Measurements from ENCODE around the gene S100A5.
A peak's percentile ranks its signal among the peaks of the same experiment; 100 is the strongest.
"Not testable (repeated sequence)": the region's sequence is repeated elsewhere in the genome, so short reads cannot be mapped to it uniquely, and the experiment has no call there.

S100A5 gene

GRCh38 chr1:153575081-153575491, 34.4 kb upstream of the S100A5 start:
- H3K36me3 ChIP-seq (replicated peaks); H3K27me3 ChIP-seq (ENCODE audit: low read depth); H3K4me3 ChIP-seq; H3K9me3 ChIP-seq; DNase-seq (ENCODE audit: low spot score in 2 of 2); in situ Hi-C loops (cut with MboI; ENCODE audit: low sequenced_read_pairs): not testable (repeated sequence)
- peaks cover 14% of the 10 kb centered on the region for H3K4me1 ChIP-seq

DNA sequence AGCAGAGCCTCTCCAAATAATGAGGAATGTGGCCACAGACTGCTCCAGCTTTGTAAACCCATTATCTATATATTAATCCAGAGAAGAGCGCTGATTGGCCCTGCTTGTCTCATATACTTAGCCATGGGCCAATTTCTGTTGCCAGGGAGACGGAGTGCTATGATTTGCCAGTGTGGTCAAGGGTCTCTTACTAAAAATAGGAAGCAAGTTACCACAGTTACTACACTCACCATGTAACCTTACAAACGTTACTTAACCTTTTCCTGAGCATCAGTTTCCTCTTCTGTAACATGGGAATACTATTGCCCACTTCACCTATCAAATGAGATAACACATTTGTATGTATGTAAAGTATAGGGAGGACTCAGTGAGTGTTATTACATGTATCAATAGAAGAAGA, 32.6 kb upstream of the S100A5 start:
- no peaks in the 10 kb centered on the region for H3K36me3 ChIP-seq (replicated peaks)
- H3K27me3 ChIP-seq (ENCODE audit: low read depth): no peaks in the 10 kb centered on the region
- no peaks in the 10 kb centered on the region; the same call in 1 of the 2 replicates for H3K9me3 ChIP-seq
- in situ Hi-C loops (cut with MboI; ENCODE audit: low sequenced_read_pairs): no loop called here
- peaks cover 13% of the 10 kb centered on the region for H3K4me1 ChIP-seq
- no peak for DNase-seq (ENCODE audit: low spot score in 2 of 2)
- H3K4me3 ChIP-seq: no peak overlapping the region

GRCh38 chr1:153572569-153573015, 31.9 kb upstream of the S100A5 start:
- H3K36me3 ChIP-seq (replicated peaks): no peaks in the 10 kb centered on the region
- peaks cover 8% of the 10 kb centered on the region for H3K4me1 ChIP-seq
- no peaks in the 10 kb centered on the region for H3K27me3 ChIP-seq (ENCODE audit: low read depth)
- in situ Hi-C loops (cut with MboI; ENCODE audit: low sequenced_read_pairs): no loop called here
- no peak overlapping the region for H3K4me3 ChIP-seq
- no peaks in the 10 kb centered on the region for H3K9me3 ChIP-seq
- DNase-seq (ENCODE audit: low spot score in 2 of 2): peak in 1 of 2 experiments; percentile 55

DNA sequence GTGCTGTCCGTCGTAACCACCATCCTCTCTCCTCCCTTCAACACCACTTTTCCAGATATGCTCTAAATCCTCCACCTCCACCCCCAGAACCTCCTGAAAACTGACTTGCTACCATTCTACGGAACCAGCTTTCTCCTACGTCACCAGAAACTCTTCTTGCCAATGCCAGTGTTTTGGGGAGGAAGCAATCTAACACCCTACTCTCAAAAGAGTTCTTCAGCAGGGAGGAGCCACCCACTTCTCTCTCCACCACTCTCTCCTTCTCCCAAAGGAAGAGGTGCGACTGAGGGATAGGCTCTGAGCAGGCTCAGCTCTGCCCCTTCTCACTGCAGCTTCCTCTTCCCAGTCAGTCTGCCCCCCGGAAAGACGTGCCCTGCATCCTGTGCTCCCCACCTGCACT, 31.0 kb upstream of the S100A5 start:
- no peak overlapping the region for H3K4me3 ChIP-seq
- H3K27me3 ChIP-seq (ENCODE audit: low read depth): no peaks in the 10 kb centered on the region
- H3K4me1 ChIP-seq: peaks cover 11% of the 10 kb centered on the region
- in situ Hi-C loops (cut with MboI; ENCODE audit: low sequenced_read_pairs): no loop called here
- DNase-seq (ENCODE audit: low spot score in 2 of 2): no peak
- no peaks in the 10 kb centered on the region for H3K36me3 ChIP-seq (replicated peaks)
- H3K9me3 ChIP-seq: no peaks in the 10 kb centered on the region

GRCh38 chr1:153570874-153571273, 30.1 kb upstream of the S100A5 start:
- Histone ChIP-seq H3K36me3 (replicated peaks) (no peaks in the 10 kb centered on the region), H3K4me3 (no peak overlapping the region), H3K4me1 (peaks cover 12% of the 10 kb centered on the region), H3K9me3 (no peaks in the 10 kb centered on the region), H3K27me3 (ENCODE audit: low read depth) (no peaks in the 10 kb centered on the region)
- in situ Hi-C loops (cut with MboI; ENCODE audit: low sequenced_read_pairs): no loop called here
- DNase-seq (ENCODE audit: low spot score in 2 of 2): no peak

DNA sequence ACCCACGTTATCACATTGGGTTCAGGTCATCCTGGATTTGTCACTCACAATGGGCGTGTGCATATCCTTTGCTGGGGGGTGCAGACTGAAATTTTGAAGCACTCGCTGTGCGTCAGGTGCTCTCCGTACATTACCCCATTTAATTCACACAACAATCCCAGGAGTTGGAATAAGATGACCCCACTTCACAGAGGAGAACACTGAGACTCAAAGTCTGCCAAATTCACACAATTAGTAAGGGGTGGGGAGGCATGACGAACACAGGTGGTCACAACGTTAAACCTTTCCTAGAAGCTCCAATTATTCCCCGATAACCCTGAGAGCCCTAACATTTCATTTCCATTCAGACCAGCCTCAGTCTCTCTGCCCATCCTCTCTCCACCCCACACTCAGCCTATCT, 28.7 kb upstream of the S100A5 start:
- Histone ChIP-seq H3K4me3 (no peak overlapping the region), H3K9me3 (no peaks in the 10 kb centered on the region), H3K27me3 (ENCODE audit: low read depth) (no peaks in the 10 kb centered on the region), H3K4me1 (peaks cover 12% of the 10 kb centered on the region), H3K36me3 (replicated peaks) (no peaks in the 10 kb centered on the region)
- in situ Hi-C loops (cut with MboI; ENCODE audit: low sequenced_read_pairs): loop anchor here (10.0 kb wide), 2 partner anchors 55 to 215 kb away; partner anchors contain the start of gene S100A9
- no peak for DNase-seq (ENCODE audit: low spot score in 2 of 2)

GRCh38 chr1:153568367-153569099, 27.8 kb upstream of the S100A5 start:
- peak; percentile 83 to 93 for DNase-seq (ENCODE audit: low spot score in 2 of 2)
- in situ Hi-C loops (cut with MboI; ENCODE audit: low sequenced_read_pairs): loop anchor here (10.0 kb wide), 2 partner anchors 54 to 214 kb away; partner anchors contain the start of gene S100A9
- Histone ChIP-seq H3K9me3 (no peaks in the 10 kb centered on the region), H3K36me3 (replicated peaks) (no peaks in the 10 kb centered on the region), H3K4me3 (no peak overlapping the region), H3K27me3 (ENCODE audit: low read depth) (no peaks in the 10 kb centered on the region), H3K4me1 (peaks cover 12% of the 10 kb centered on the region)

- H3K4me3 ChIP-seq: no peak overlapping the region
- no peaks in the 10 kb centered on the region for H3K27me3 ChIP-seq (ENCODE audit: low read depth)
- H3K9me3 ChIP-seq: no peaks in the 10 kb centered on the region
- no peaks in the 10 kb centered on the region for H3K36me3 ChIP-seq (replicated peaks)
- in situ Hi-C loops (cut with MboI; ENCODE audit: low sequenced_read_pairs): loop anchor here (10.0 kb wide), 2 partner anchors 53 to 213 kb away; partner anchors contain the start of gene S100A9
- peaks cover 12% of the 10 kb centered on the region for H3K4me1 ChIP-seq
- no peak for DNase-seq (ENCODE audit: low spot score in 2 of 2)
These were observed 27.1 kb upstream of the S100A5 start for GRCh38 chr1:153567621-153568366.

GRCh38 chr1:153566414-153567371, 26.0 kb upstream of the S100A5 start:
- Histone ChIP-seq H3K27me3 (ENCODE audit: low read depth) (no peaks in the 10 kb centered on the region), H3K9me3 (no peaks in the 10 kb centered on the region), H3K36me3 (replicated peaks) (no peaks in the 10 kb centered on the region), H3K4me1 (peaks cover 12% of the 10 kb centered on the region), H3K4me3 (no peak overlapping the region)
- DNase-seq (ENCODE audit: low spot score in 2 of 2): peak in 1 of 2 experiments; percentile 76
- in situ Hi-C loops (cut with MboI; ENCODE audit: low sequenced_read_pairs): loop anchor here (10.0 kb wide), 2 partner anchors 52 to 212 kb away; partner anchors contain the start of gene S100A9

DNA sequence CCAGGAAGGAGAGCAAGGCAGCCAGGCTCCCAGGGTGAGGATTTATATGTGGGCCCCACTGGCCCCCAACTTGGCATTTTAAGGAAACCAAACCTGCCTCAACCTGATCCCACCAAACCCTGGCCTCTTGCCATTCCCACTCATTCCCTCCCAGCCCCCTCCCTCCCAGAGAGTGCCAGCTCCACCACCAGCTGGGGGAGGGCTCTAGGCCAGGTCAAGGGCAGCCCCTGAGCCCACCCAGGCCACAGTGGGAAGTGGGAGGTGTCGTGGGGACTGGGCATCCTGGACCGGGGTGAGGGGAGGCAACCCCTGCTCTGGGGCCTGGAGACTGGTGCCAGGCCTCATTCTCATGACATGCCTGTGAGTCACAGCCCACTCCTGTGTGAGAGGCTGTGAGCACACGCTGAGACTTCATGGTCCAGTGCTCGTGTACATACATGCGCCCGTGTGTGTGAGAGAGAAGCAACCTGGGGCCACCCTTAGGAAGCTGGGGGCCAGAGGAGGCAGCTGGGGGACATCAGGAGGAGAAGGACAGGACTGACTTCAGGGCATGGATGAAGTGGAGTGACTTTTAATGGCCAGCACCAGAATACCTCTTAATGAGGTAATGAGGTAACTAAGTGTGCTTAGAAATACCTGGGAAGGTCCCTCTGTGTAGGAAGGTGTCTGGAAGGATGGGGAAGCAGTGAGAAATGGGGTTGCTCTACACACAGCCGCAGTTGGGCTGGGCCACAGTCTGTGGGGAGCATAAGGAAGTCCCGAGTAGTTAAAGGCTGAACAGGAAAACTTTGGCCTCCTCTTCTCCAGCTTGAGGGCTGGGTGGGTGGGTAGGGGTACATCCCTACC, 25.0 kb upstream of the S100A5 start, which contains the start of gene S100A2:
Gene S100A2 (minus strand): TSS at position 316 of the 846 bp plus-strand sequence. CDS start 1,967 bp downstream, outside the sequence.
- H3K36me3 ChIP-seq (replicated peaks): no peaks in the 10 kb centered on the region
- no peaks in the 10 kb centered on the region for H3K9me3 ChIP-seq
- no peak for DNase-seq (ENCODE audit: low spot score in 2 of 2)
- H3K4me1 ChIP-seq: peaks cover 12% of the 10 kb centered on the region
- H3K27me3 ChIP-seq (ENCODE audit: low read depth): no peaks in the 10 kb centered on the region
- H3K4me3 ChIP-seq: no peak within 1 kb of the TSS
- in situ Hi-C loops (cut with MboI; ENCODE audit: low sequenced_read_pairs): loop anchor here (10.0 kb wide), 2 partner anchors 51 to 211 kb away; partner anchors contain the start of gene S100A9

DNA sequence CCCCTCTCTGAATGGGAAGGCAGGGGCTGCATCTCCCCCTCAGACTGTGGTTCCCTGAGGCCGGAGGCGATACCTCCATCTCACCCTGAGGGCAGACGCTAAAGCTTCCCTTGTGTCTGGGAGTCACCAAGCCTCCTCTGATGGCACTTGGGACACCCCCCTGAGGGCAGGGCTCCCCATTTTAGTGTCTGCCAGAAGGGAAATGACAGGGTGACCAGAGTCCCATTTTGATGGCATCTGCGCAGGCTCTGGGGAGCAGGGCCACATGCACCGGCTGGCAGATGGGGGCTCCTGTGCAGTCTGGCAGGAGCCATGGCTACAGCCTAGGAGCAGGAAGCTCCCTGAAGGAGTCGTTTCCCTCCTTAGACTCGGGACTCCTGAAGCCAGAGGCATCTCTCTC, 23.3 kb upstream of the S100A5 start:
- in situ Hi-C loops (cut with MboI; ENCODE audit: low sequenced_read_pairs): loop anchor here (10.0 kb wide), 2 partner anchors 49 to 209 kb away; partner anchors contain the start of gene S100A9
- peaks cover 12% of the 10 kb centered on the region for H3K4me1 ChIP-seq
- H3K9me3 ChIP-seq: no peaks in the 10 kb centered on the region
- no peak overlapping the region for H3K4me3 ChIP-seq
- DNase-seq (ENCODE audit: low spot score in 2 of 2): no peak
- no peaks in the 10 kb centered on the region for H3K36me3 ChIP-seq (replicated peaks)
- no peaks in the 10 kb centered on the region for H3K27me3 ChIP-seq (ENCODE audit: low read depth)

- Histone ChIP-seq H3K27me3 (ENCODE audit: low read depth) (no peaks in the 10 kb centered on the region), H3K36me3 (replicated peaks) (no peaks in the 10 kb centered on the region), H3K9me3 (no peaks in the 10 kb centered on the region), H3K4me3 (no peak overlapping the region), H3K4me1 (peaks cover 8% of the 10 kb centered on the region)
- no peak for DNase-seq (ENCODE audit: low spot score in 2 of 2)
- in situ Hi-C loops (cut with MboI; ENCODE audit: low sequenced_read_pairs): loop anchor here (10.0 kb wide), 2 partner anchors 49 to 209 kb away; partner anchors contain the start of gene S100A9
These were observed 22.8 kb upstream of the S100A5 start for GRCh38 chr1:153563483-153563901.
